ENCODE results near the gene FGF12. TPM values are rescaled to one million over a fixed set of nuclear protein-coding genes. Genes with fewer than 3 reads are reported as not detected.

FGF12 gene
- total RNA-seq, 4 donors from 2014 or later = 0.46 to 1.2 (median 0.72) TPM

DNA sequence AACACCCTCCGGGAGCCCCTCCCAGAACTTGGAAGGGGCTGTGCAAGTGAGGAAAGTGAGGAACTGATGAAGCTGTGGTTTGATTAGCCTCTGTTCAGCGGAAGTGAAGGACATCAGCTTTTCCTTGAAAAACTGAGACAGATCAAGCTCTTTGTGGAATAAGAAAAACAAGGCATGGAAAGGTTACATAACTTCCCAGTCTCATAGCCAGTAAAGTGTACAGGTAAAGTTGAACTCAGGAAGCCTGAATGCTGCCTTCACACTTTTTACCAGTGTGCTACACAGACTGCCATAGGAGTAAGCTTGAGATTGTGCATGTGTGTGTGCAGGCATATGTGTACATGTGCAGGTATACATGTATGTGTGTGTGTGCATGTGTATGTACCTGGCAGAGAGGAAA, 293.2 kb downstream of the FGF12 start:
- in situ Hi-C loops (cut with MboI; ENCODE audit: low sequenced_read_pairs in 4 of 4) = loop anchor here in 3 of 4 donors (10.0 to 25.0 kb wide), 2 partner anchors 299 to 1022 kb away; no protein-coding TSS in a partner anchor

DNA sequence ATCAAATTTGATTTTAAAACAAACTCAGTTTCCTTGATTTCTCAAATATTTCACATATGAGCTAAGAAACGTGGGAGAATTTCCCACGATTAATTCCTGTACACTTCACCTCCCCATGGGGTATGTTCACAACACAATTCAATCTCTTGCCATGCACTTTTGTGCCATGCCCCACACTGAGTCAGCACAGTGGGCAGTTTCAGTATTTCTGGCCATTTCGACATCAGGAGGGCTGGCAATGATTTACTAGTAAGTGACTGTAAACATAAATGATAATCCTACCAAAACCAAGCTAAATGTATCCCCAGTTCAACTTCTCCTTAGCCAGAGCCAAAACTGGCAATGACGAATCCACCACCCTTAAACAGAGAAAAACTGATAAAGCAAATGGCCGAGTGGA, 293.6 kb downstream of the FGF12 start:
- no peaks in the 10 kb centered on the region for H3K4me1 ChIP-seq
- in situ Hi-C loops (cut with MboI; ENCODE audit: low sequenced_read_pairs in 4 of 4) = loop anchor here in 3 of 4 donors (10.0 to 25.0 kb wide), 2 partner anchors 299 to 1021 kb away; no protein-coding TSS in a partner anchor
- H3K9me3 ChIP-seq = no peaks in the 10 kb centered on the region
- intact Hi-C loops (cut with DNase I; ENCODE audit: low total_unique reads) = no loop called here
- H3K4me3 ChIP-seq = no peak overlapping the region
- no peak for TF ChIP-seq POLR2A (IDR thresholded peaks at IDR 0.05)
- TF ChIP-seq, protein P1, sequence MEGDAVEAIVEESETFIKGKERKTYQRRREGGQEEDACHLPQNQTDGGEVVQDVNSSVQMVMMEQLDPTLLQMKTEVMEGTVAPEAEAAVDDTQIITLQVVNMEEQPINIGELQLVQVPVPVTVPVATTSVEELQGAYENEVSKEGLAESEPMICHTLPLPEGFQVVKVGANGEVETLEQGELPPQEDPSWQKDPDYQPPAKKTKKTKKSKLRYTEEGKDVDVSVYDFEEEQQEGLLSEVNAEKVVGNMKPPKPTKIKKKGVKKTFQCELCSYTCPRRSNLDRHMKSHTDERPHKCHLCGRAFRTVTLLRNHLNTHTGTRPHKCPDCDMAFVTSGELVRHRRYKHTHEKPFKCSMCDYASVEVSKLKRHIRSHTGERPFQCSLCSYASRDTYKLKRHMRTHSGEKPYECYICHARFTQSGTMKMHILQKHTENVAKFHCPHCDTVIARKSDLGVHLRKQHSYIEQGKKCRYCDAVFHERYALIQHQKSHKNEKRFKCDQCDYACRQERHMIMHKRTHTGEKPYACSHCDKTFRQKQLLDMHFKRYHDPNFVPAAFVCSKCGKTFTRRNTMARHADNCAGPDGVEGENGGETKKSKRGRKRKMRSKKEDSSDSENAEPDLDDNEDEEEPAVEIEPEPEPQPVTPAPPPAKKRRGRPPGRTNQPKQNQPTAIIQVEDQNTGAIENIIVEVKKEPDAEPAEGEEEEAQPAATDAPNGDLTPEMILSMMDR (IDR thresholded peaks at IDR 0.05 in 4 of 5, conservative IDR thresholded peaks at IDR 0.05 in 1 of 5) = no peak
- no peaks in the 10 kb centered on the region for H3K36me3 ChIP-seq
- no peak for DNase-seq
- ATAC-seq = no peak
- no peaks in the 10 kb centered on the region for H3K27me3 ChIP-seq
- no peak overlapping the region for H3K27ac ChIP-seq

More for the DNA sequence above, 293.2 kb downstream of the FGF12 start:
- H3K27me3 ChIP-seq = no peaks in the 10 kb centered on the region
- H3K36me3 ChIP-seq = no peaks in the 10 kb centered on the region
- no peaks in the 10 kb centered on the region for H3K9me3 ChIP-seq
- intact Hi-C loops (cut with DNase I; ENCODE audit: low total_unique reads) = no loop called here
- ATAC-seq (no peak), DNase-seq (no peak)
- no peaks in the 10 kb centered on the region for H3K4me1 ChIP-seq
- TF ChIP-seq, protein P1 (IDR thresholded peaks at IDR 0.05 in 4 of 5, conservative IDR thresholded peaks at IDR 0.05 in 1 of 5) = no peak
- TF ChIP-seq POLR2A (IDR thresholded peaks at IDR 0.05) = no peak
- no peak overlapping the region for H3K27ac ChIP-seq
- no peak overlapping the region for H3K4me3 ChIP-seq

DNA sequence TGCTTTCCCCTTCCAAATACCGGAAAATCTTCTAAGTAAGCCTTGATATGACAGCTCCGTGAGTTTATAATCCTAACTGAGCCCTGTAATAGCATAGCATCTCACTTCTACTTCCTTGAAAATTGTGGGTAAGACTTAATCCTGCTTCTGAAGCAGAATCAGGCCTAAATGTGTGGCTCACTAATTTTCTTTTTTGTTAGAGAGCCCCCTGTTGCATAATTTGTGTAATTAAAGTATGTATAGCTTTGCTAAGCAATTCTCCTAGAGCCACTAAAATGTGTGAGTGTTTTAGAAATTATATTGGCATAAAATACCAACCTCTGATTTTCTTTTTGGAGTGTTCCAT, 304.4 kb downstream of the FGF12 start:
- in situ Hi-C loops (cut with MboI; ENCODE audit: low sequenced_read_pairs in 4 of 4) = no loop called here
- Histone ChIP-seq H3K9me3 (no peaks in the 10 kb centered on the region), H3K36me3 (no peaks in the 10 kb centered on the region), H3K27ac (no peak overlapping the region), H3K4me3 (no peak overlapping the region), H3K27me3 (no peaks in the 10 kb centered on the region), H3K4me1 (no peaks in the 10 kb centered on the region)
- DNase-seq = no peak
- ATAC-seq = no peak
- TF ChIP-seq, protein P1 (IDR thresholded peaks at IDR 0.05 in 4 of 5, conservative IDR thresholded peaks at IDR 0.05 in 1 of 5) = no peak
- no peak for TF ChIP-seq POLR2A (IDR thresholded peaks at IDR 0.05)
- intact Hi-C loops (cut with DNase I; ENCODE audit: low total_unique reads) = no loop called here

DNA sequence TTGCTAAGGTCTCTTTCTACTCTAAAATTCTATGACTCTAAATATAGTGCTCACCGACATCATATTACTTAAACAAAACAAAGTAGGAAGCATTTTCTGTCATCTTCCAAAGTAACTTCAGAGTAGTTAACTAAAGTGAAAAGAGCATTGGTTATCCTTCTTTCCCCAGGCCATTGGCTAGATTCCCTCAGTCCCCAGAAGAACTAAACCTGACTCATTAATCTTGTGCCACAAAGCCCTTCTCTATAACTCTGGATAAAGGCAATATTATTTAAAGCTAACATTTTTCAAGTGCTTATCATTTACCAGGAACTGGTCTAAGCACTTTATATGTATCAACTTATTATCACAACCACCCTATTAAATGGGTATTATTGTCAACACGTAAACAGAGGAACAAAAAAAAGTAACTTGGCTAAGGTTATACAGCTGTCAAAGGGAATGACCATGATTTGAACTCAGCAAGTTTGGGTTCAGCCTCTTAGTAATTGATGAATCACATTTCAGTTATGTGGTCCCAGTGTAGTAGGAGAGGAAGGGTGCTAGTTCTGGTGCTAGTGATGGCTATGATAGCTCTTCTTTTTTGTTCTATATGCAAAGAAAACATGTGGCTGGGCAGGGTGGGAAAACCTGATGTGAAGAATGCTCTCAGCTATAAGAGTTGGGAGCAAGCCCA, 304.9 kb downstream of the FGF12 start:
- TF ChIP-seq POLR2A (IDR thresholded peaks at IDR 0.05) = no peak
- TF ChIP-seq, protein P1 (IDR thresholded peaks at IDR 0.05 in 4 of 5, conservative IDR thresholded peaks at IDR 0.05 in 1 of 5) = no peak
- H3K36me3 ChIP-seq = no peaks in the 10 kb centered on the region
- H3K4me3 ChIP-seq = no peak overlapping the region
- H3K27me3 ChIP-seq = no peaks in the 10 kb centered on the region
- DNase-seq = no peak
- ATAC-seq = no peak
- intact Hi-C loops (cut with DNase I; ENCODE audit: low total_unique reads) (no loop called here), in situ Hi-C loops (cut with MboI; ENCODE audit: low sequenced_read_pairs in 4 of 4) (no loop called here)
- H3K9me3 ChIP-seq = no peaks in the 10 kb centered on the region
- H3K4me1 ChIP-seq = no peaks in the 10 kb centered on the region
- no peak overlapping the region for H3K27ac ChIP-seq

DNA sequence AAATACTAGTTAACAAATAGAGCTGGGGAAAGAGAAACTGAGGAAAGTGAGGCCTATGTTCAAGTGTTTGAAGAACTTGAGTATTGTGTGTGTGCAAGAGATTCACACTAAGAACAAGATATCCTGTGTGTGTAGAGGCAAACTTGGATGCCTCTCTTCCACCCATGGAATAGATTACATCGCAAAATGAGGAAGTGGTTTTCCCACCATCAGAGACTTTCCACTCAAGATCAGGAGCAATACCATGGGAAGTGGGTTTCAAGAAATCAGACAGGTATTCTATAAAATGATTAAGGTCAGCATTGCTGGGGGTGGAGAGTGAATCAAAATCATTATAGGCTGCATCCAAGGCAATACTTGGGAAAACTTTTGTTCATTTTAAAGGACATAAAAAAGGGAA, 308.0 kb downstream of the FGF12 start:
- H3K27me3 ChIP-seq = no peaks in the 10 kb centered on the region
- no peaks in the 10 kb centered on the region for H3K4me1 ChIP-seq
- no peak for DNase-seq
- intact Hi-C loops (cut with DNase I; ENCODE audit: low total_unique reads) (no loop called here), in situ Hi-C loops (cut with MboI; ENCODE audit: low sequenced_read_pairs in 4 of 4) (no loop called here)
- no peak for ATAC-seq
- no peaks in the 10 kb centered on the region for H3K36me3 ChIP-seq
- no peak for TF ChIP-seq POLR2A (IDR thresholded peaks at IDR 0.05)
- TF ChIP-seq, protein P1 (IDR thresholded peaks at IDR 0.05 in 4 of 5, conservative IDR thresholded peaks at IDR 0.05 in 1 of 5) = no peak
- H3K4me3 ChIP-seq = no peak overlapping the region
- no peaks in the 10 kb centered on the region for H3K9me3 ChIP-seq
- H3K27ac ChIP-seq = no peak overlapping the region
